RCC 7860 (cell line): ENCODE measurements around the gene FKBP11.

Experiments
- DNase-seq: peaks from one replicate; pipeline ENCODE4 v3.0.0-alpha.2; 2015; ENCODE audit warnings: low spot score
- FAIRE-seq: peaks from 2 replicates; lab custom pipeline; 2012; peaks lifted over from hg19 to GRCh38; lab: Jason Lieb, UNC

The FKBP11 gene

GRCh38 chr12:48925304-48926011 lies at the start of gene FKBP11:
Gene FKBP11 (minus strand): TSS chr12:48925492. CDS start chr12:48925428, 64 bp downstream.
- no peak for FAIRE-seq

GRCh38 chr12:48973941-48974673 lies 48.8 kb upstream of the FKBP11 start:
- DNase-seq (no peak), FAIRE-seq (no peak)

More at GRCh38 chr12:48925304-48926011, at the start of gene FKBP11:
- DNase-seq = no peak

- FAIRE-seq (no peak), DNase-seq (no peak)
Measured at GRCh38 chr12:48973531-48973930, 48.2 kb upstream of the FKBP11 start.

GRCh38 chr12:48972952-48973483 lies 47.7 kb upstream of the FKBP11 start:
- DNase-seq = no peak
- FAIRE-seq = no peak

GRCh38 chr12:48972213-48972951 lies 47.1 kb upstream of the FKBP11 start:
- no peak for FAIRE-seq

GRCh38 chr12:48970702-48971334 lies 45.5 kb upstream of the FKBP11 start:
- DNase-seq = no peak
- no peak for FAIRE-seq

More at GRCh38 chr12:48972213-48972951, 47.1 kb upstream of the FKBP11 start:
- peak; percentile 54 for DNase-seq

GRCh38 chr12:48969833-48970701 lies 44.8 kb upstream of the FKBP11 start:
- DNase-seq = no peak
- no peak for FAIRE-seq

GRCh38 chr12:48969160-48969771 lies 44.0 kb upstream of the FKBP11 start:
- DNase-seq (no peak), FAIRE-seq (no peak)

GRCh38 chr12:48968467-48968866 lies 43.2 kb upstream of the FKBP11 start:
- DNase-seq (no peak), FAIRE-seq (no peak)

GRCh38 chr12:48967991-48968390 lies 42.7 kb upstream of the FKBP11 start:
- FAIRE-seq = no peak
- no peak for DNase-seq

GRCh38 chr12:48966177-48966895 lies 41.0 kb upstream of the FKBP11 start:
- no peak for DNase-seq
- FAIRE-seq = no peak

GRCh38 chr12:48965298-48965838 lies 40.1 kb upstream of the FKBP11 start:
- DNase-seq (no peak), FAIRE-seq (no peak)

- DNase-seq (no peak), FAIRE-seq (no peak)
Measured at GRCh38 chr12:48961801-48962200, 36.5 kb upstream of the FKBP11 start.

- DNase-seq (no peak), FAIRE-seq (no peak)
Measured at GRCh38 chr12:48961331-48961730, 36.0 kb upstream of the FKBP11 start.

- no peak for FAIRE-seq
- DNase-seq = no peak
Measured at GRCh38 chr12:48960834-48961233, 35.5 kb upstream of the FKBP11 start.

- FAIRE-seq (no peak), DNase-seq (no peak)
Measured at GRCh38 chr12:48958049-48958388, 32.7 kb upstream of the FKBP11 start.

- DNase-seq (peak; percentile 86), FAIRE-seq (no peak)
Measured at GRCh38 chr12:48957141-48958048, 32.1 kb upstream of the FKBP11 start, which contains the start of gene ARF3. Gene ARF3 (minus strand): TSS chr12:48957487. CDS start chr12:48941095, 16,392 bp downstream.
